RWPE2 (cell line): Measurements from ENCODE around the gene JPH2.
"Not testable (repeated sequence)": the region's sequence is repeated elsewhere in the genome, so short reads cannot be mapped to it uniquely, and the experiment has no call there.

ENCODE experiments used
- ATAC-seq: fragments of 200-7000 bp; cut with Tn5 transposase; 3 replicates; pipeline ENCODE4 v1.9.1; 2021; ENCODE audit warnings: low read depth
- DNase-seq: peaks from one replicate; pipeline ENCODE4 v3.0.0-alpha.2; 2020; ENCODE audit warnings: low spot score
- H3K27ac ChIP-seq: fragments of 450-650 bp; 2 replicates; pipeline ENCODE4 v1.5.1; 2017; ENCODE audit warnings: mild to moderate bottlenecking; ENCODE audit not compliant: poor library complexity, severe bottlenecking
- H3K27me3 ChIP-seq: fragments of 250-450 bp; sonication (Bioruptor Pico); 2 replicates; pipeline ENCODE4 v1.5.1; 2021; ENCODE audit warnings: mild to moderate bottlenecking, moderate library complexity; ENCODE audit not compliant: insufficient read depth, poor library complexity, severe bottlenecking
- H3K36me3 ChIP-seq: fragments of 250-450 bp; sonication (Bioruptor Pico); 2 replicates; pipeline ENCODE4 v1.5.1; 2020; ENCODE audit warnings: low read depth, mild to moderate bottlenecking, moderate library complexity
- H3K4me1 ChIP-seq: fragments of 250-450 bp; sonication (Bioruptor Pico); 2 replicates; pipeline ENCODE4 v1.5.1; 2021; ENCODE audit warnings: mild to moderate bottlenecking, moderate library complexity; ENCODE audit not compliant: insufficient read depth, poor library complexity, severe bottlenecking
- H3K4me3 ChIP-seq: fragments of 250-450 bp; sonication (Bioruptor Pico); 2 replicates; pipeline ENCODE4 v1.5.1; 2021; ENCODE audit warnings: mild to moderate bottlenecking, moderate library complexity; ENCODE audit not compliant: severe bottlenecking
- H3K9me3 ChIP-seq: fragments of 250-450 bp; sonication (Bioruptor Pico); 2 replicates; pipeline ENCODE4 v1.5.1; 2021; ENCODE audit warnings: mild to moderate bottlenecking, moderate library complexity; ENCODE audit not compliant: severe bottlenecking
- CTCF ChIP-seq: fragments of 450-650 bp; IDR thresholded peaks from one replicate; pipeline ENCODE4 v1.5.1; 2017; ENCODE audit warnings: mild to moderate bottlenecking, moderate library complexity; ENCODE audit not compliant: poor library complexity, severe bottlenecking

The JPH2 gene

GRCh38 chr20:44187054-44187771 lies at the start of gene JPH2:
Gene JPH2, minus strand, starts transcription at chr20:44187188. Its CDS starts 483 bp downstream, at chr20:44186705.
- Histone ChIP-seq H3K27ac (peak within 1 kb of the TSS; percentile 96), H3K9me3 (no peaks in the 10 kb centered on the region), H3K4me3 (peak within 1 kb of the TSS; percentile 33), H3K27me3 (no peaks in the 10 kb centered on the region), H3K4me1 (peaks cover 24% of the 10 kb centered on the region), H3K36me3 (0 out of 2 replicates have a peak, but pooled peaks cover 4% of the 10 kb centered on the region)
- ATAC-seq, result peak; percentile 84
- peak; percentile 99 for DNase-seq
- TF ChIP-seq CTCF, result peak; percentile 9

GRCh38 chr20:44235702-44236101 lies 48.7 kb upstream of the JPH2 start:
- no peaks in the 10 kb centered on the region for H3K27me3 ChIP-seq
- no peaks in the 10 kb centered on the region for H3K36me3 ChIP-seq
- TF ChIP-seq CTCF, result no peak
- no peak overlapping the region for H3K4me3 ChIP-seq
- no peaks in the 10 kb centered on the region for H3K9me3 ChIP-seq
- no peak for ATAC-seq
- no peak overlapping the region for H3K27ac ChIP-seq
- no peak for DNase-seq
- H3K4me1 ChIP-seq, result no peaks in the 10 kb centered on the region

DNA sequence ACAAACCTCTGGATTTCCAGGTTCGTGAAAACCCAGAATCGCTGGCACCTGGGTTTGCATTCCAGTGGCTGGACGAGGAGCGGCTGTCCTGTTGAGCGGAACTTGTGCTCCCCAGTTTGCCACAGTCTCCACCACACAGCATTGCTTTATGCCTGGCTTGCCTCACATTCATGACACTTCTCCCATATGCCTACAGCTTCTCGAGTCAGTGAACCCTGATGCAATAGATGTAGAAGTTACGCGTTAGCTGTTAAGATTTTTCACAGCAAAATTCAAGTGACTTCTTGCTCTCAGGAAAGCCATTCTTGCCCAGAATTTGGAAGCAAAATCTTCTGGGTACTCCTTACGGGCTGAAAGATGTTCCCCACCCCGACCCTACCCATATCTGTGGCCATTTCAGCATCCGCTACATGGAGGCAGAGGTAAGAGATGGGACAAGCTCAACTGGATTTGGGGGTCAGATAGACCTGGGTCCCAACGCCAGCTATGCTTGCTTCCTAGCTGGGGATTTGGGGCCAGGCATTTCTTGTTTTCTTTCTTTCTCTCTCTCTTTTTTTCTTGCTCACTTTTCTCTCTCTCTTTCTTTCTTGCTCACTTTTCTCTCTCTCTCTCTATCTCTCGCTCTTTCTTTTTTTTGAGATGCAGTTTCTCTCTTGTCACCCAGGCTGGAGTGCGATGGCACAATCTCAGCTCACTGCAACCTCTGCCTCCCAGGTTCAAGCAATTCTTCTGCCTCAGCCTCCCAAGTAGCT lies 47.8 kb upstream of the JPH2 start:
- TF ChIP-seq CTCF, result no peak
- Histone ChIP-seq H3K9me3 (no peaks in the 10 kb centered on the region), H3K36me3 (no peaks in the 10 kb centered on the region), H3K27ac (no peak overlapping the region), H3K4me3 (no peak overlapping the region), H3K27me3 (no peaks in the 10 kb centered on the region), H3K4me1 (no peaks in the 10 kb centered on the region)
- DNase-seq, result no peak
- no peak for ATAC-seq

DNA sequence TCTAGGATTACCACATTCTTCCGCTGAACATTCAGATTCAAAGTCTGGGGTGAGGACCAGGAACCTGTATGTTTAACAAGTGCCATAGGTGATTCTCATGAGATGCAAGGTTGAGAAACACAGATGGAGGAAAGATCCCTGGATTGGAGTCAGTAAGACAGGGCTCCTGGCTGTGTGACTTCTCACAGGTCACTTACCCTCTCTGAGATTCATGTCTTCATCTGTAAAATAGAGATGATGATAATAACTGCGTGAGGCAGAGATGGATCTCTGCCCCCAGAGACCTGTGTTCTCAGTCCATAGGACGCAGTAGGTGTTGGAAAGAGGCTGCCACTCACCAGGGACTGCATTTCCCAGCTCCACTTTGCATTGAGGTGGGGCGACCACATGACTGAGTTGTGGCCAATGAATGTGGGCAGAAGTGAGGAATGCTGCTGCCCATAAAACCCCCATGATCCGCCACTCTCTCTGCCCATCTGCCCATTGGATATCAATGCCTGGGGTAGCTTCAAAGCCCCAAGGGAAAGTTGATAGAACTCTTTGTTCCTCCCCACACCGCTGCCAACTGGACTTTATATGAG lies 46.5 kb upstream of the JPH2 start:
- H3K4me1 ChIP-seq, result no peaks in the 10 kb centered on the region
- DNase-seq, result no peak
- no peaks in the 10 kb centered on the region for H3K9me3 ChIP-seq
- TF ChIP-seq CTCF, result no peak
- no peak overlapping the region for H3K27ac ChIP-seq
- no peaks in the 10 kb centered on the region for H3K27me3 ChIP-seq
- H3K36me3 ChIP-seq, result no peaks in the 10 kb centered on the region
- H3K4me3 ChIP-seq, result no peak overlapping the region
- no peak for ATAC-seq

GRCh38 chr20:44232469-44232856 lies 45.5 kb upstream of the JPH2 start:
- not testable (repeated sequence) for H3K4me3 ChIP-seq, DNase-seq, H3K27ac ChIP-seq, H3K36me3 ChIP-seq, H3K4me1 ChIP-seq, ATAC-seq, H3K27me3 ChIP-seq, H3K9me3 ChIP-seq
